Sigmoid colon (tissue), 7 donors: ENCODE data around the gene LCN2. TPM values are rescaled to one million over a fixed set of nuclear protein-coding genes. Genes with fewer than 3 reads are reported as not detected.

Experiments used
- DNase-seq: peaks from one replicate; pipeline ENCODE4 v3.0.0-alpha.2; 2019
- H3K27ac ChIP-seq, 4 donors: fragments of 200-600 bp; sonication (generic); one replicate each; pipeline ENCODE4 v1.5.1; 2016 to 2019; ENCODE audit warnings: mild to moderate bottlenecking in 1 of 4
- H3K27me3 ChIP-seq, 3 donors: fragments of 200-600 bp; sonication (generic); one replicate each; pipeline ENCODE4 v1.5.1; 2019; ENCODE audit warnings: mild to moderate bottlenecking in 1 of 3
- H3K36me3 ChIP-seq, 4 donors: fragments of 200-600 bp; sonication (generic); one replicate each; pipeline ENCODE4 v1.5.1; 2016 to 2019
- H3K4me1 ChIP-seq, 4 donors: fragments of 200-600 bp; sonication (generic); one replicate each; pipeline ENCODE4 v1.5.1; 2017 to 2019
- H3K4me3 ChIP-seq, 4 donors: fragments of 200-600 bp; sonication (generic); one replicate each; pipeline ENCODE4 v1.5.1; 2017 to 2019; ENCODE audit warnings: mild to moderate bottlenecking in 2 of 4, moderate library complexity in 1 of 4
- H3K9me3 ChIP-seq, 4 donors: fragments of 200-600 bp in 3 of 4; sonication (generic) in 3 of 4; one replicate each; pipeline versions ENCODE4 v1.5.1 to v1.6.1; 2013 to 2019
- CTCF ChIP-seq, 4 experiments: fragments of 450-650 bp in 3 of 4; fragments of 200-600 bp in 1 of 4; IDR thresholded peaks; one replicate each; pipeline ENCODE4 v1.5.1; 2016 to 2019; ENCODE audit warnings: antibody characterized with exemption in 4 of 4, mild to moderate bottlenecking in 3 of 4, moderate library complexity in 2 of 4
- EP300 ChIP-seq, 4 donors: sonication (generic); formaldehyde crosslinking; IDR thresholded peaks; one replicate each; pipeline ENCODE4 v1.6.1; 2017; ENCODE audit warnings: antibody characterized with exemption in 4 of 4
- POLR2A ChIP-seq, 2 donors: fragments of 450-650 bp; IDR thresholded peaks; one replicate each; pipeline ENCODE4 v1.6.1; 2016; ENCODE audit warnings: antibody characterized with exemption in 2 of 2, mild to moderate bottlenecking in 2 of 2, moderate library complexity in 2 of 2
- POLR2AphosphoS5 ChIP-seq, 4 donors: sonication (generic); formaldehyde crosslinking; IDR thresholded peaks; one replicate each; pipeline ENCODE4 v1.6.1; 2017; ENCODE audit warnings: antibody characterized with exemption in 4 of 4
- WGBS, 2 donors: extraction: QIAGEN DNeasy Blood & Tissue Kit; methylation state at CpG; one replicate each; pipeline ENCODE4 v1.1.7; 2013; 5-methylcytosine and 5-hydroxymethylcytosine counted together
- intact Hi-C: fragments of 100-400 bp; cut with DNase I; formaldehyde crosslinking; loops from one replicate; pipeline ENCODE4 v1.15.1; 2023
- polyA plus RNA-seq, 3 donors: library from polyadenylated mRNA; stranded (reverse); fragments of 200-250 nt; gene quantifications; one replicate each; pipeline ENCODE4 v1.2.3, GENCODE V29; 2013
- total RNA-seq, 4 donors: library from RNA; depleted of rRNA; stranded (reverse); fragments of >200 nt; gene quantifications; one replicate each; pipeline ENCODE4 v1.1.0, GENCODE V29; 2016
- donor health status: healthy with polysubstance abuse.
- donor health status: Bipolar disorder and iron deficiency.
- donor health status: healthy.

Gene LCN2
- total and polyA plus RNA-seq, 7 donors = 9.6 to 1,818 (median 79.8) TPM; not detected in 4

- no peaks in the 10 kb centered on the region for H3K27me3 ChIP-seq
- TF ChIP-seq EP300 (IDR thresholded peaks at IDR 0.05) (no peak), CTCF (IDR thresholded peaks at IDR 0.05) (no peak), POLR2AphosphoS5 (IDR thresholded peaks at IDR 0.05) (peak; percentile 36 to 91 (median 77)), POLR2A (IDR thresholded peaks at IDR 0.05) (peak in 1 of 2 donors; percentile 52)
- H3K36me3 ChIP-seq = peaks cover 0 to 21% (median 7%) of the 10 kb centered on the region in 4 donors
- H3K4me3 ChIP-seq = peak overlapping the region; percentile 66 to 96 (median 90)
- H3K4me1 ChIP-seq = peaks cover 0 to 36% (median 22%) of the 10 kb centered on the region in 4 donors
- intact Hi-C loops = loop anchor here (5.0 kb wide), 2 partner anchors 65 to 85 kb away; partner anchors contain the start of genes GOLGA2, PTGES2 and SWI5
- WGBS, 2 donors = 9 to 21% methylated on average over 56 of the region's 56 CpGs
- H3K27ac ChIP-seq = peak overlapping the region; percentile 87 to 96 (median 93)
- no peaks in the 10 kb centered on the region for H3K9me3 ChIP-seq
- peak; percentile 93 for DNase-seq
Measured at GRCh38 chr9:128192601-128193371, 43.5 kb downstream of the LCN2 start.

GRCh38 chr9:128193469-128194096 is 44.3 kb downstream of the LCN2 start:
- peaks cover 0 to 31% (median 22%) of the 10 kb centered on the region in 4 donors for H3K4me1 ChIP-seq
- WGBS, 2 donors = 86 to 87% methylated on average over 14 of the region's 14 CpGs
- TF ChIP-seq POLR2AphosphoS5 (IDR thresholded peaks at IDR 0.05) = no peak
- TF ChIP-seq EP300 (IDR thresholded peaks at IDR 0.05) = no peak
- TF ChIP-seq CTCF (IDR thresholded peaks at IDR 0.05) = no peak
- TF ChIP-seq POLR2A (IDR thresholded peaks at IDR 0.05) = no peak

GRCh38 chr9:128201441-128202369 is 52.5 kb downstream of the LCN2 start:
- Histone ChIP-seq H3K4me3 (no peak overlapping the region), H3K27me3 (peaks cover 6 to 15% (median 12%) of the 10 kb centered on the region in 3 donors), H3K27ac (no peak overlapping the region), H3K4me1 (peaks cover 0 to 15% (median 13%) of the 10 kb centered on the region in 4 donors), H3K36me3 (no peaks in the 10 kb centered on the region), H3K9me3 (no peaks in the 10 kb centered on the region)
- intact Hi-C loops = no loop called here
- DNase-seq = no peak
- TF ChIP-seq CTCF (IDR thresholded peaks at IDR 0.05) (no peak), POLR2AphosphoS5 (IDR thresholded peaks at IDR 0.05) (no peak), POLR2A (IDR thresholded peaks at IDR 0.05) (no peak), EP300 (IDR thresholded peaks at IDR 0.05) (no peak)
- WGBS, 2 donors = 78 to 89% methylated on average over 13 of the region's 13 CpGs

More at GRCh38 chr9:128193469-128194096, 44.3 kb downstream of the LCN2 start:
- Histone ChIP-seq H3K4me3 (peak overlapping the region in 1 of 4 donors; percentile 96), H3K36me3 (peaks cover 0 to 15% (median 3%) of the 10 kb centered on the region in 4 donors), H3K27me3 (no peaks in the 10 kb centered on the region), H3K27ac (peak overlapping the region; percentile 87 to 96 (median 93)), H3K9me3 (no peaks in the 10 kb centered on the region)
- intact Hi-C loops = loop anchor here (5.0 kb wide), 2 partner anchors 66 to 84 kb away; partner anchors contain the start of genes GOLGA2, PTGES2 and SWI5
- no peak for DNase-seq

GRCh38 chr9:128202648-128203023 is 53.4 kb downstream of the LCN2 start:
- Histone ChIP-seq H3K4me3 (peak overlapping the region in 1 of 4 donors; percentile 70), H3K9me3 (no peaks in the 10 kb centered on the region), H3K36me3 (no peaks in the 10 kb centered on the region), H3K27ac (peak overlapping the region in 1 of 4 donors; percentile 52), H3K4me1 (peaks cover 0 to 15% (median 13%) of the 10 kb centered on the region in 4 donors), H3K27me3 (peaks cover 6 to 15% (median 12%) of the 10 kb centered on the region in 3 donors)
- 11 to 26% methylated on average over 2 of the region's 2 CpGs for WGBS, 2 donors
- TF ChIP-seq CTCF (IDR thresholded peaks at IDR 0.05) (no peak), EP300 (IDR thresholded peaks at IDR 0.05) (no peak), POLR2AphosphoS5 (IDR thresholded peaks at IDR 0.05) (no peak), POLR2A (IDR thresholded peaks at IDR 0.05) (no peak)
- intact Hi-C loops = no loop called here
- DNase-seq = no peak
